K562 (cell line): ENCODE results near the gene ZBTB49. TPM values are rescaled to one million over a fixed set of nuclear protein-coding genes. Genes with fewer than 3 reads are reported as not detected.

Experiments used
- ATF3 ChIP-seq, 2 experiments: fragments of 450-650 bp in 1 of 2; sonication (generic) in 1 of 2; formaldehyde crosslinking in 1 of 2; IDR thresholded peaks in 1 of 2; conservative IDR thresholded peaks in 1 of 2; 2 replicates each; pipeline versions ENCODE4 v1.6.1 to v1.8.1; 2016 to 2023; ENCODE audit warnings: mild to moderate bottlenecking in 2 of 2, moderate library complexity in 2 of 2, inconsistent platforms in 1 of 2, missing genetic modification reagents in 1 of 2
- CC2D1A ChIP-seq: fragments of 450-650 bp; IDR thresholded peaks from 2 replicates; pipeline ENCODE4 v1.6.1; 2017; ENCODE audit warnings: mild to moderate bottlenecking
- CREBBP ChIP-seq: IDR thresholded peaks from one replicate; pipeline ENCODE4 v1.6.1; 2012; ENCODE audit warnings: low read depth, mild to moderate bottlenecking, control low read depth, inconsistent platforms, low read length
- ETS1 ChIP-seq: conservative IDR thresholded peaks from 2 replicates; pipeline ENCODE4 v1.6.1; 2011; ENCODE audit warnings: low read depth, mild to moderate bottlenecking, low read length; ENCODE audit not compliant: control insufficient read depth
- FOXP4 ChIP-seq: sonication (generic); formaldehyde crosslinking; IDR thresholded peaks from 2 replicates; pipeline ENCODE4 v1.8.0; 2022; ENCODE audit warnings: mild to moderate bottlenecking, missing genetic modification reagents, borderline replicate concordance
- GTF2B ChIP-seq: IDR thresholded peaks from 2 replicates; pipeline ENCODE4 v1.6.1; 2011; ENCODE audit not compliant: insufficient read length; ENCODE audit errors: extremely low read depth
- KDM4B ChIP-seq, 2 experiments: fragments of 450-650 bp in 1 of 2; sonication (generic) in 1 of 2; IDR thresholded peaks; 2 replicates each; pipeline ENCODE4 v1.6.1; 2016 to 2017; ENCODE audit warnings: borderline replicate concordance in 2 of 2, antibody characterized with exemption in 1 of 2, low read depth in 1 of 2, mild to moderate bottlenecking in 1 of 2
- MAFK ChIP-seq: IDR thresholded peaks from 2 replicates; pipeline ENCODE4 v1.6.1; 2011; ENCODE audit warnings: low read length, improper control_type of control experiment
- NR2C2 ChIP-seq, 2 experiments: fragments of 200-800 bp in 1 of 2; sonication (Bioruptor generic) in 1 of 2; sonication (generic) in 1 of 2; formaldehyde crosslinking in 1 of 2; IDR thresholded peaks; 2 replicates each; pipeline versions ENCODE4 v1.6.1 to v1.8.0; 2016 to 2022; ENCODE audit warnings: mild to moderate bottlenecking in 1 of 2, missing compliant biosample characterization in 1 of 2, missing genetic modification characterization in 1 of 2, missing genetic modification reagents in 1 of 2
- SPI1 ChIP-seq: IDR thresholded peaks from 2 replicates; pipeline ENCODE4 v1.6.1; 2011; ENCODE audit warnings: low read depth, low read length, control low read depth, borderline replicate concordance
- STAT5A ChIP-seq: IDR thresholded peaks from 2 replicates; pipeline ENCODE4 v1.6.1; 2012; ENCODE audit warnings: low read length, inconsistent platforms, borderline replicate concordance
- TAF7 ChIP-seq: fragments of 450-650 bp; IDR thresholded peaks from 2 replicates; pipeline ENCODE4 v1.6.1; 2016; ENCODE audit warnings: missing genetic modification characterization, missing compliant biosample characterization
- TEAD4 ChIP-seq, 2 experiments: sonication (generic) in 1 of 2; formaldehyde crosslinking in 1 of 2; IDR thresholded peaks; 2 replicates each; pipeline versions ENCODE4 v1.6.1 to v1.8.0; 2012 to 2022; ENCODE audit warnings: borderline replicate concordance in 1 of 2, inconsistent platforms in 1 of 2, low read length in 1 of 2, mild to moderate bottlenecking in 1 of 2, missing genetic modification reagents in 1 of 2
- THRAP3 ChIP-seq: fragments of 450-650 bp; IDR thresholded peaks from 2 replicates; pipeline ENCODE4 v1.6.1; 2016; ENCODE audit warnings: mild to moderate bottlenecking, inconsistent platforms, borderline replicate concordance
- ZNF165 ChIP-seq: fragments of 250-450 bp; sonication (Bioruptor Pico); IDR thresholded peaks from 2 replicates; pipeline ENCODE4 v1.4.0; 2020; ENCODE audit warnings: borderline replicate concordance
- polyA plus RNA-seq, 8 experiments: library from polyadenylated mRNA; depleted of rRNA in 4 of 8; stranded (reverse) in 5 of 8; unstranded in 3 of 8; fragments of >200 nt; fragmentation: Nextera tagmentation in 2 of 8; fragmentation: Illumina TruSeq in 1 of 8; extraction: Ambion mirVana in 2 of 8; extraction: Trizol in 1 of 8; gene quantifications; 2 replicates each; pipeline versions ENCODE4 v1.2.1 to v1.2.3, GENCODE V29; 2011 to 2014; ENCODE audit warnings: inconsistent platforms in 1 of 8, missing spikeins in 1 of 8
- total RNA-seq, 7 experiments: library from RNA; depleted of rRNA in 6 of 7; stranded (reverse); fragments of >200 nt in 6 of 7; fragmentation: Illumina TruSeq in 2 of 7; extraction: Trizol in 2 of 7; gene quantifications; 2 replicates each; pipeline versions ENCODE4 v1.2.1 to v1.2.3, GENCODE V29; 2011 to 2021; ENCODE audit warnings: low replicate concordance in 1 of 7

Gene ZBTB49
- total and polyA plus RNA-seq, 9 of the 15 experiments (the other 6 are each of a cell fraction or from before 2014, with no cell fraction given) = 0.49 to 8.0 (median 4.2) TPM

GRCh38 chr4:4248029-4248884 is 41.8 kb upstream of the ZBTB49 start, which contains the start of gene TMEM128 (continued):
- TF ChIP-seq FOXP4 (CRISPR knock-in tag) (no peak), CC2D1A (no peak), TAF7 (tag) (peak; percentile 83), MAFK (no peak), THRAP3 (no peak), SPI1 (no peak), STAT5A (no peak; the same call in 1 of the 2 replicates), ATF3 (IDR thresholded peaks at IDR 0.05) (peak; percentile 94), ATF3 (CRISPR knock-in tag; conservative IDR thresholded peaks at IDR 0.05) (no peak; the same call in 1 of the 2 replicates), KDM4B (IDR thresholded peaks at IDR 0.05; ENCODE audit: borderline replicate concordance in 2 of 2, low read depth in 1 of 2) (peak in 1 of 2 experiments; percentile 83; a peak in 2 of 4 replicates), NR2C2 (CRISPR knock-in tag; IDR thresholded peaks at IDR 0.05) (peak; percentile 78; the same call in 1 of the 2 replicates), NR2C2 (tag; IDR thresholded peaks at IDR 0.05) (peak; percentile 60; the same call in 1 of the 2 replicates), GTF2B (no peak), CREBBP (no peak), ETS1 (peak; percentile 19; the same call in 1 of the 2 replicates), ZNF165 (no peak), TEAD4 (IDR thresholded peaks at IDR 0.05; ENCODE audit: low read length) (peak; percentile 43; the same call in 1 of the 2 replicates), TEAD4 (CRISPR knock-in tag; IDR thresholded peaks at IDR 0.05; ENCODE audit: borderline replicate concordance) (no peak)
